Dedifferentiated amniotic fluid mesenchymal stem cell (primary cell): ENCODE data around the gene ZNF586.
"Not testable (repeated sequence)": the region's sequence is repeated elsewhere in the genome, so short reads cannot be mapped to it uniquely, and the experiment has no call there.

Source experiments
- DNase-seq: peaks from one replicate; pipeline ENCODE4 v3.0.0-alpha.2; 2016; ENCODE audit errors: extremely low spot score

Gene ZNF586

DNA sequence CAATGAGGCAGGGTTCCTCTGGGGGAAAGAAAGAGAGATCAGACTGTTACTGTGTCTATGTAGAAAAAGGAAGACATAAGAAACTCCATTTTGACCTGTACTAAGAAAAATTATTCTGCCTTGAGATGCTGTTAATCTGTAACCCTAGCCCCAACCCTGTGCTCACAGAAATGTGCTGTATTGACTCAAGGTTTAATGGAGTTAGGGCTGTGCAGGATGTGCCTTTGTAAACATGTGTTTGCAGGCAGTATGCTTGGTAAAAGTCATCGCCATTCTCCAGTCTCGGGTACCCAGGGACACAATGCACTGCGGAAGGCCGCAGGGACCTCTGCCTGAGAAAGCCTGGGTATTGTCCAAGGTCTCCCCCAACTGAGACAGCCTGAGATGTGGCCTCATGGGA is 54.1 kb downstream of the ZNF586 start:
- not testable (repeated sequence) for DNase-seq

- DNase-seq = no peak
Measured at GRCh38 chr19:57825511-57825910, 56.0 kb downstream of the ZNF586 start.

DNA sequence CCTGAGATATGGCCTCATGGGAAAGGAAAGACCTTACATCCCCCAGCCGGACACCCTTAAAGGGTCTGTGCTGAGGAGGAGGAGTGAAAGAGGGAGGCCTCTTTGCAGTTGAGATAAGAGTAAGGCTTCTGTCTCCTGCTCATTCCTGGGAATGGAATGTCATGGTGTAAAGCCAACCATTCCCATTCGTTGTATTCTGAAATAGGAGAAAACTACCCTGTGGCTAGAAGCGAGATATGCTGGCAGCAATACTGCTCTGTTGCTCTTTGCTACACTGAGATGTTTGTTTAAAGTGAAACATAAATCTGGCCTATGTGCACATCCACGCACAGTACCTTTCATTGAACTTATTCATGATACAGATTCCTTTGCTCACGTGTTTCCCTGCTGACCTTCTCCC is 59.8 kb downstream of the ZNF586 start:
- DNase-seq = no peak

DNA sequence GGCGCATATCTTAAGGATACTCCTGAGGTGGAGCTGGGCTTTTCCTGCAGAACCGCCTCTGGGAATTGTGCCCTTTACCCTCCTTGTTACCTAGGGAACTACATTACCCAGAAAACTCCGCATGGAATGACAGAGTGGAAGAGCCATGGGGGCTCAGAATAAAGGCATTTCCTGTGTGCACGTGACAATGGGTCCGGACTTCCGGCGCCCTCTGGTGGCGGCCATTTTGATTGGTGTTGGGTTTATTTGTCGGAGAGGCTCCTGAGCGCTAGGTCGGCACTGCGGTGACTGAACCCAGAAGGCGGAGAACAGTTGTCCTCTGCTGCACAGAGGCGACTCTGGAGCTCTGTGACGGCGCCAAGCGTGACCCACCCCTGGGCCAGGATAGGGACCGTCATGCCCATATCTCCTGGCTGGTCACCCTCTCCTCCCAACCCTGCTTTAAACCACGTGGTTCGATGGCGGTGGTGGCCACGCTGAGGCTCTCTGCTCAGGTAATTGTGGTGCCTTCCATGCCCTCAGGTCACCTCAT is 60.7 kb downstream of the ZNF586 start, which contains the start of gene ZNF587B:
ZNF587B (plus strand) TSS at position 229 of the 532 bp plus-strand sequence; CDS start at position 459, 230 bp downstream.
- DNase-seq = no peak
